ENCODE data around the gene EME2. TPM values are rescaled to one million over a fixed set of nuclear protein-coding genes. Genes with fewer than 3 reads are reported as not detected.
A peak's percentile ranks its signal among the peaks of the same experiment; 100 is the strongest.

Gene EME2
- total RNA-seq, 1 experiment from 2014 or later: 19.5 TPM

GRCh38 chr16:1770328-1771187 lies 2.1 kb upstream of the EME2 start:
- TF ChIP-seq EZH2 (IDR thresholded peaks at IDR 0.05; ENCODE audit: borderline replicate concordance, low read depth, low read length, poor library complexity, severe bottlenecking) (no peak), CTCF (conservative IDR thresholded peaks at IDR 0.05; ENCODE audit: low read depth, low read length) (no peak)
- Histone ChIP-seq H3K27ac (ENCODE audit: low read depth, low read length, poor library complexity, severe bottlenecking) (peak overlapping the region; percentile 98), H3K4me3 (ENCODE audit: low read depth, low read length, poor library complexity, severe bottlenecking) (peak overlapping the region; percentile 63), H3K36me3 (ENCODE audit: insufficient read depth, low read length, poor library complexity, severe bottlenecking) (peaks cover 15% of the 10 kb centered on the region), H3K4me1 (ENCODE audit: insufficient read depth, low read length, poor library complexity, severe bottlenecking) (peaks cover 4% of the 10 kb centered on the region), H3K27me3 (replicated peaks; ENCODE audit: insufficient read depth, low read depth, low read length, poor library complexity) (no peaks in the 10 kb centered on the region), H3K9me3 (ENCODE audit: low read depth, low read length, poor library complexity, severe bottlenecking) (no peaks in the 10 kb centered on the region)
- BruUV-seq (replicated peaks): no TSS peak
- CTCF ChIA-PET: no interaction called here
- POLR2A ChIA-PET (ENCODE audit: low non-redundant PET): interaction anchor here (0.5 to 0.7 kb wide), 2 partner anchors 16 to 477 kb away, joined by 3 to 9 read pairs; no protein-coding TSS in a partner anchor
- intact Hi-C loops (cut with micrococcal nuclease; ENCODE audit: unreplicated experiment): loop anchor here (10.0 kb wide), 1 partner anchor 54 kb away; the partner anchor contains the start of genes FAHD1 and HAGH
- DNase-seq (ENCODE audit: low spot score): peak; percentile 47

GRCh38 chr16:1771188-1771863 lies 1.3 kb upstream of the EME2 start, which contains the start of gene NME3:
NME3 (minus strand) TSS chr16:1771543; CDS start chr16:1771534, 9 bp downstream.
- intact Hi-C loops (cut with micrococcal nuclease; ENCODE audit: unreplicated experiment): loop anchor here (10.0 kb wide), 1 partner anchor 53 kb away; the partner anchor contains the start of genes FAHD1 and HAGH
- peak within 1 kb of the TSS; percentile 98 for H3K27ac ChIP-seq (ENCODE audit: low read depth, low read length, poor library complexity, severe bottlenecking)
- H3K4me1 ChIP-seq (ENCODE audit: insufficient read depth, low read length, poor library complexity, severe bottlenecking): peaks cover 4% of the 10 kb centered on the region
- ChIA-PET POLR2A (ENCODE audit: low non-redundant PET) (interaction anchor here (0.8 kb wide), 1 partner anchor 11 kb away, joined by 9 read pairs; the partner anchor contains the start of gene NUBP2), CTCF (interaction anchor here (0.6 kb wide), 1 partner anchor 42 kb away, joined by 3 read pairs; no protein-coding TSS in a partner anchor)
- DNase-seq (ENCODE audit: low spot score): peak; percentile 71
- no peaks in the 10 kb centered on the region for H3K9me3 ChIP-seq (ENCODE audit: low read depth, low read length, poor library complexity, severe bottlenecking)
- no peaks in the 10 kb centered on the region for H3K27me3 ChIP-seq (replicated peaks; ENCODE audit: insufficient read depth, low read depth, low read length, poor library complexity)
- peaks cover 15% of the 10 kb centered on the region for H3K36me3 ChIP-seq (ENCODE audit: insufficient read depth, low read length, poor library complexity, severe bottlenecking)
- H3K4me3 ChIP-seq (ENCODE audit: low read depth, low read length, poor library complexity, severe bottlenecking): peak within 1 kb of the TSS; percentile 63
- no TSS peak for BruUV-seq (replicated peaks)
- TF ChIP-seq CTCF (conservative IDR thresholded peaks at IDR 0.05; ENCODE audit: low read depth, low read length) (no peak), EZH2 (IDR thresholded peaks at IDR 0.05; ENCODE audit: borderline replicate concordance, low read depth, low read length, poor library complexity, severe bottlenecking) (no peak)

- Histone ChIP-seq H3K4me3 (ENCODE audit: low read depth, low read length, poor library complexity, severe bottlenecking) (peak overlapping the region; percentile 63), H3K36me3 (ENCODE audit: insufficient read depth, low read length, poor library complexity, severe bottlenecking) (peaks cover 15% of the 10 kb centered on the region), H3K9me3 (ENCODE audit: low read depth, low read length, poor library complexity, severe bottlenecking) (no peaks in the 10 kb centered on the region), H3K27me3 (replicated peaks; ENCODE audit: insufficient read depth, low read depth, low read length, poor library complexity) (no peaks in the 10 kb centered on the region), H3K27ac (ENCODE audit: low read depth, low read length, poor library complexity, severe bottlenecking) (peak overlapping the region; percentile 98), H3K4me1 (ENCODE audit: insufficient read depth, low read length, poor library complexity, severe bottlenecking) (peaks cover 4% of the 10 kb centered on the region)
- DNase-seq (ENCODE audit: low spot score): peak; percentile 65
- POLR2A ChIA-PET (ENCODE audit: low non-redundant PET): interaction anchor here (0.8 kb wide), 1 partner anchor 11 kb away, joined by 9 read pairs; the partner anchor contains the start of gene NUBP2
- CTCF ChIA-PET: interaction anchor here (0.6 kb wide), 1 partner anchor 41 kb away, joined by 3 read pairs; no protein-coding TSS in a partner anchor
- no peak for TF ChIP-seq CTCF (conservative IDR thresholded peaks at IDR 0.05; ENCODE audit: low read depth, low read length)
- TF ChIP-seq EZH2 (IDR thresholded peaks at IDR 0.05; ENCODE audit: borderline replicate concordance, low read depth, low read length, poor library complexity, severe bottlenecking): no peak
- BruUV-seq (replicated peaks): TSS peak; percentile 95
- intact Hi-C loops (cut with micrococcal nuclease; ENCODE audit: unreplicated experiment): loop anchor here (10.0 kb wide), 1 partner anchor 53 kb away; the partner anchor contains the start of genes FAHD1 and HAGH
These were observed 697 bp upstream of the EME2 start for GRCh38 chr16:1771864-1772361.

Measured in A673 (cell line).